HPDE6-E6E7 (cell line): Measurements from ENCODE around the gene RAMP1.
"Not testable (repeated sequence)": the region's sequence is repeated elsewhere in the genome, so short reads cannot be mapped to it uniquely, and the experiment has no call there.

ENCODE experiments used
- DNase-seq: peaks from one replicate; pipeline ENCODE4 v3.0.0; 2011; ENCODE audit warnings: missing footprints; ENCODE audit errors: extremely low spot score

The RAMP1 gene

DNA sequence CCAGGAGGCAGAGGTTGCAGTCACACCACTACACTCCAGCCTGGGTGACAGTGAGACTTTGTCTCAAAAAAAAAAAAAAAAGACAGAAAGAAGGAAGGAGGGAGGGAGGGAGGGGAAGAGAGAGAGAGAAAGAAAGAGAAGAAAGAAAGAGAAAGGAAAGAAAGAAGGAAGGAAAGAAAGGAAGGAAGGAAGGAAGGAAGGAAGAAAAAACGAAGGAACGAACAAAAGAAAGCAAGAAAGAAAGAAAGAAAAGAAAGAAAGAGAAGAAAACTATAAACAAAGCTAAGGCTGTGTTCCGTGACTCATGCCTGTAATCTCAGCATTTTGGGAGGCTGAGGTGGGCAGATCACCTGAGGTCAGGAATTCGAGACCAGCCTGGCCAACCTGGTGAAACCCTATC lies 91.9 kb downstream of the RAMP1 start:
- not testable (repeated sequence) for DNase-seq

DNA sequence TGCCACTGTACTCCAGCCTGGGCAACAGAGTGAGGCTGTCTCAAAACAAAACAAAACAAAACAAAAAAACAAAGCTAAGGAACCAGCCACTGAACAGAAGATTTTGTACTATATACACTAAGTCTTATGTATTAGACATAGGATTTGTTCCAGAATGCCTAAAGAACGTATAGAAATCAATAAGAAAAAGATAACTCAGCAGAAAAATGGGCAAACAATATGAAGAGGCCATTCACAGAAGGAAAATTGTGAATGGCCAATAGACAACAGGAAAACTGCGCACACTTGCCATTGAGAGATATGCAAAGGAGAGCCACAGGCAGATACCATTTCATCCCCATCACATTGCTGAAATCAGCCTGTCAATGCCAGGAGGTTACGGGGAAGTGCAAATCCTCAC lies 92.5 kb downstream of the RAMP1 start:
- DNase-seq = no peak

DNA sequence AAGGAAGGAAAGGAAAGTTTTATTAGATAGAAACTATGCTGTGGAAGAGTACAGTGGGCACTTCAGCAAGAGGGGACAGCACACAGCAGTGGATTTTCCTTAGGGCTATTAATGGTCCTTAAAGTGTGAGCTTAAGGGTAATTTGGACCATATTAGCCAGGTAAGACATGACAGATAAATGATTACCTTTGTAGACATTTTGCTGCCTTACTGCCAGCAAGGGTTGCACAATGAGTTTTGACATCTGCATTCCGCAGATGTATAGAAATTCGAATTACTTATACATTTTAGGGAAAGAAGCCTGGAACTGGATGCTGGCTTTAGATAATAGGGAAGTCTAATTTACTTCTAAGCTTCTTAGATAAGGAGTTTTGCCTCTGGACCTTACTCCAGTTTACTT lies 93.4 kb downstream of the RAMP1 start:
- DNase-seq = no peak

DNA sequence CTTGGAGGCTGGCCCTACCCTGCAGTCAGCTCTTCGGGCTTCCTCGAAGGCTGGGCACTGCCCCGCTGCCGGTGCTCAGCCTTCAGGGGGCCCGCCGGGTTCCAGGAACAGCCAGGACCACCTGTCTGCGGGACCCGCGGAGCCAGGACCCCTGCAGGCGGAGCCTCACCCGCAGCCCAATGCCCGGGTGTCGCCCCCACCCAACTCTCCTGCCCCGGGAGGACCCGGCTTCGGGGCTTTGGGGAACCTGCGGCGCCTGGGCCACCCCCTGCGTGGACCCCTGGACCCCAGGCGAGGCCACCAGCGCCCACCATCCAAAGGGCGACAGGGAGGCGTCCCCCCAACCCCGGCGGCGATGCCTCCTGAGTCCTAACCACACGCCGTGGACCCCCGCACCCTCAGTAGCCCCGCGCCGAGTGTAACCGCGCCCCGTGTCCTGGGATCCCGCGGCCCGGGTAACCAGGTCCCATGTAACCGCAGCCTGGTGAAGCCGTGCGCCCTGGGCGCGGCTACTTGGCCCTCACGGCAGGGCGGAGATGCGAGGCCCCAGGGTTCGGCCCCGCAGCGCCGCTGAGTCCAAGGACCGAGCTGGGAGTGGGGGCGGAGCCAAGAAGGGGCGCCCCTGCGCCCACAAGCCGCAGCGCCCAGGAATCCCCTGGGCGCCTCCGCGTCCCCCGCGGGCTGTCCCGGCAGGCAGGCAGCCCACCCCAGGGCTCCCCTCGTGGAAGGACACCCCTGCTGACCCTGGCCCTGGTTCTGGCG lies 96.4 kb downstream of the RAMP1 start:
- no peak for DNase-seq

DNA sequence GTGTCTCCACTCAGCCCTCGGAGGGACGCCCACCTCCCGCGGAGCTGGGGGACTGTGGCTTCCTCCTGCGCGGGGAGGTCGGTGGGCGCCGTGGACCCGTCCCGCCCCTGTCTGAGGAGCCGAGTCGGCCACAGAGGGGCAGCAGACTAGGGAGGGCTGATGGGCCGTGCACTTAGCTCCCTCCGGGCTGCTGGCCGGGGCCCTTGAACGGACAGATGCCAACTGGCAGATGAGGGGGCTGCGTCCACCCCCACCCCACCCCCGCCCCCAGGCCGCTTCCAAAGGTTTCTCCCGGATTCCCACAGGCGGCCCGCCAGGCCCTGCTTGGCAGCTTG lies 96.9 kb downstream of the RAMP1 start:
- no peak for DNase-seq

DNA sequence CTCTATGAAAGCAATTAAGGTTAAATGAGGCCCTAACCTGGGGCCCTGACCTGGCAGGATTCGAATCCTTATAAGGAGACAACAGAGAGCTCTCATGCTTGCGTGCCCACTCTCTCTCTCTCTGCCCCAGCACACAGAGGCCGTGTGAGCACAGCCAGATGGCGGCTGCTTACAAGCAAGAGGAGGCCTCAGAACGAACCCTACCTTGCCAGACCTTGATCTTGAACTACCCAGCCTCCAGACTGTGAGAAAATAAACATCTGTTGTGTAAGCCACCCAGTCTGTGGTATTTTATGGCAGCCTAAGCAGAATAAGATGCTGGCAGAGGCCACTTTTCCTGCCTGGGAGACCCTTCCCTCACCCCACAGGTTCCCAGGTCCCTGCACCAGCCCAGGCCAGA lies 102.2 kb downstream of the RAMP1 start:
- no peak for DNase-seq
